Measurements from ENCODE around the gene CPNE7. TPM values are rescaled to one million over a fixed set of nuclear protein-coding genes. Genes with fewer than 3 reads are reported as not detected.

Gene CPNE7
- total and polyA plus RNA-seq, 10 of the 15 experiments (the other 5 are each of a cell fraction or from before 2014, with no cell fraction given), result 0.29 to 46.9 (median 17.5) TPM

GRCh38 chr16:89621698-89622409 is 46.3 kb downstream of the CPNE7 start:
- BruUV-seq (replicated peaks), result no TSS peak
- CTCF ChIA-PET, result no interaction called here

DNA sequence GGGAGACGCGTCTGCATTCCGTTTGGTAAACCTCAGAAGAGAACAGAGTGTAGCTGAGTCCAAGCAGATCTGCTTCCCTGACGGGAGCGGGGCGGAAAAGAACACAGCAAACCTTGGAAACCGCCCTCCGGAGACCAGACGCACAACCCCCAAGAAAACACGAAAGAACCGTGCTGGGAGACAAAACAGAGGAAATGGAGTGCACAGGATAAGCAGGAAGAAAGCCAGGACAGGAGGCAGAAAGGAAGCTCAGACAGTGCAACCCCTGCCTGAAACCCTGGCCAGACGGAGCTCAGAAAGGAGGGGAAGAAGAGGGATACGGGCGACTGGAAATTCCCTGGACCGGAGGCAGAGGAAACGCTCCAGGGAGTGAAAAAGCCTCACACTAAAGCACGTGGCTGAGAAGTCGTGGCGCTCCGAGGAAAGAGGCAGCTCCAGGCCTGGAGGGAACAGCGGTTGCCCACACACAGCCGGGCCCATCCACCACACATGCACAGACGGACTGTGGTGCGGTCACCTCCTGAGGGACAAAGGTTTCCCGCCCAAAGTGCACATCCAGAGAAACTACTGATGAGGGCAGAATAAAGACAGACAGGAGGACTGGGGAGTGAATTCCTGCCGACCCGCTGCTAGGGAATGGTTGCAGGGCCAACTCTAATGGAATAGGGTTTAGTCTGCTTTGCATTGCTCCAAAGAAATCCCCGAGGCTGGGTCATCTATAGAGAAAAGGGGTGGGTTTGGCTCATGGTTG is 48.1 kb downstream of the CPNE7 start:
- in situ Hi-C loops (cut with MboI) (no loop called here), intact Hi-C loops (cut with micrococcal nuclease; ENCODE audit: unreplicated experiment) (no loop called here)
- WGBS (ENCODE audit: insufficient coverage, insufficient replicate concordance, low lambda C conversion rate, missing lambda C conversion rate), result 48% methylated on average over 28 of the region's 28 CpGs
- DNase-seq (ENCODE audit: low read depth, low spot score) (no peak), ATAC-seq (no peak), FAIRE-seq (no peak)
- SMC1A ChIA-PET (ENCODE audit: uncharacterized antibody, unreplicated experiment), result no interaction called here
- Histone ChIP-seq H3K4me3 (no peak overlapping the region), H2AFZ (ENCODE audit: control insufficient read depth, low read depth, low read length) (no peak overlapping the region), H3K4me1 (ENCODE audit: control insufficient read depth, insufficient read depth, low read length) (no peaks in the 10 kb centered on the region), H4K20me1 (ENCODE audit: control insufficient read depth, insufficient read depth) (no peaks in the 10 kb centered on the region), H3K9me3 (replicated peaks; ENCODE audit: control insufficient read depth, insufficient read depth, low read length) (no peaks in the 10 kb centered on the region), H3K79me2 (ENCODE audit: control insufficient read depth, insufficient read depth, low read length) (no peaks in the 10 kb centered on the region), H3K27ac (ENCODE audit: control insufficient read depth, insufficient read depth) (no peak overlapping the region), H3K4me2 (ENCODE audit: control insufficient read depth, insufficient read depth) (no peak overlapping the region), H3K36me3 (ENCODE audit: control insufficient read depth in 2 of 2, insufficient read depth in 2 of 2, low read length in 1 of 2) (no peaks in the 10 kb centered on the region), H3K27me3 (replicated peaks in 1 of 2; ENCODE audit: control insufficient read depth in 2 of 2, insufficient read depth in 2 of 2, low read length in 1 of 2) (0 out of 4 replicates have a peak, but pooled peaks cover 0 to 2% of the 10 kb centered on the region in 2 experiments), H3K9ac (ENCODE audit: control insufficient read depth, insufficient read depth, low read length) (no peak overlapping the region)
- RAD21 ChIA-PET (ENCODE audit: unreplicated experiment), result no interaction called here
- POLR2A ChIA-PET, result no interaction called here
- BruUV-seq (replicated peaks), result no TSS peak
- CTCF ChIA-PET, result no interaction called here
- no peak for TF ChIP-seq NFXL1 (IDR thresholded peaks at IDR 0.05; ENCODE audit: borderline replicate concordance)
- TF ChIP-seq FOXK2 (IDR thresholded peaks at IDR 0.05), result no peak
- TF ChIP-seq RAD51 (IDR thresholded peaks at IDR 0.05), result no peak
- no peak for TF ChIP-seq NR2F1 (conservative IDR thresholded peaks at IDR 0.05)
- no peak for TF ChIP-seq SREBF2 (IDR thresholded peaks at IDR 0.05; ENCODE audit: low read length)
- TF ChIP-seq NKRF (conservative IDR thresholded peaks at IDR 0.05), result no peak
- no peak for TF ChIP-seq HSF1 (IDR thresholded peaks at IDR 0.05; ENCODE audit: low read depth, low read length)
- no peak for TF ChIP-seq SUPT20H (IDR thresholded peaks at IDR 0.05; ENCODE audit: borderline replicate concordance, control insufficient read depth, low read depth, low read length)
- TF ChIP-seq NBN (IDR thresholded peaks at IDR 0.05), result no peak

More at GRCh38 chr16:89621698-89622409, 46.3 kb downstream of the CPNE7 start:
- in situ Hi-C loops (cut with MboI), result no loop called here
- POLR2A ChIA-PET, result no interaction called here
- H3K4me1 ChIP-seq (ENCODE audit: control insufficient read depth, insufficient read depth, low read length), result no peaks in the 10 kb centered on the region
- DNase-seq (ENCODE audit: low read depth, low spot score) (no peak), ATAC-seq (no peak), FAIRE-seq (no peak)
- H3K4me2 ChIP-seq (ENCODE audit: control insufficient read depth, insufficient read depth), result no peak overlapping the region
- WGBS (ENCODE audit: insufficient coverage, insufficient replicate concordance, low lambda C conversion rate, missing lambda C conversion rate), result 58% methylated on average over 32 of the region's 32 CpGs
- TF ChIP-seq NFXL1 (IDR thresholded peaks at IDR 0.05; ENCODE audit: borderline replicate concordance) (no peak), E2F4 (IDR thresholded peaks at IDR 0.05; ENCODE audit: low read depth, low read length) (no peak), GABPA (IDR thresholded peaks at IDR 0.05; ENCODE audit: low read depth) (no peak)
- no peak overlapping the region for H3K9ac ChIP-seq (ENCODE audit: control insufficient read depth, insufficient read depth, low read length)
- SMC1A ChIA-PET (ENCODE audit: uncharacterized antibody, unreplicated experiment), result no interaction called here
- H3K36me3 ChIP-seq (ENCODE audit: control insufficient read depth in 2 of 2, insufficient read depth in 2 of 2, low read length in 1 of 2), result no peaks in the 10 kb centered on the region
- intact Hi-C loops (cut with micrococcal nuclease; ENCODE audit: unreplicated experiment), result no loop called here
- no peak overlapping the region for H3K4me3 ChIP-seq
- no peak overlapping the region for H2AFZ ChIP-seq (ENCODE audit: control insufficient read depth, low read depth, low read length)
- RAD21 ChIA-PET (ENCODE audit: unreplicated experiment), result no interaction called here
- H4K20me1 ChIP-seq (ENCODE audit: control insufficient read depth, insufficient read depth), result no peaks in the 10 kb centered on the region
- H3K27ac ChIP-seq (ENCODE audit: control insufficient read depth, insufficient read depth), result no peak overlapping the region
- H3K27me3 ChIP-seq (replicated peaks in 1 of 2; ENCODE audit: control insufficient read depth in 2 of 2, insufficient read depth in 2 of 2, low read length in 1 of 2), result 0 out of 4 replicates have a peak, but pooled peaks cover 0 to 2% of the 10 kb centered on the region in 2 experiments
- no peaks in the 10 kb centered on the region for H3K9me3 ChIP-seq (replicated peaks; ENCODE audit: control insufficient read depth, insufficient read depth, low read length)
- no peaks in the 10 kb centered on the region for H3K79me2 ChIP-seq (ENCODE audit: control insufficient read depth, insufficient read depth, low read length)

All from GM12878 (cell line).